MM.1S (cell line): ENCODE results near the gene RALY.

Experiments used
- DNase-seq: peaks from one replicate; pipeline ENCODE4 v3.0.0-alpha.2; 2015
- H2AFZ ChIP-seq: fragments of 300-600 bp; sonication (generic); 2 replicates; pipeline ENCODE4 v1.6.0; 2016; ENCODE audit warnings: antibody characterized with exemption, low read length
- H3F3A ChIP-seq: fragments of 300-600 bp; sonication (generic); 2 replicates; pipeline ENCODE4 v1.6.1; 2016; ENCODE audit warnings: mild to moderate bottlenecking, antibody characterized with exemption, low read length, moderate library complexity, mixed read lengths; ENCODE audit not compliant: insufficient read depth
- H3K27ac ChIP-seq: fragments of 300-600 bp; sonication (generic); 2 replicates; pipeline ENCODE4 v1.5.1; 2016; ENCODE audit warnings: mild to moderate bottlenecking, low read length
- H3K27me3 ChIP-seq: fragments of 300-600 bp; sonication (generic); replicated peaks from 2 replicates; pipeline ENCODE4 v1.6.0; 2016; ENCODE audit warnings: low read length; ENCODE audit not compliant: insufficient read depth
- H3K36me3 ChIP-seq: fragments of 300-600 bp; sonication (generic); replicated peaks from 2 replicates; pipeline ENCODE4 v1.6.1; 2016; ENCODE audit warnings: mild to moderate bottlenecking, low read length, mixed read lengths; ENCODE audit not compliant: insufficient read depth
- H3K4me1 ChIP-seq: fragments of 300-600 bp; sonication (generic); 2 replicates; pipeline ENCODE4 v1.6.1; 2016; ENCODE audit warnings: low read length, mixed read lengths
- H3K4me2 ChIP-seq: fragments of 300-600 bp; sonication (generic); 2 replicates; pipeline ENCODE4 v1.6.0; 2016; ENCODE audit warnings: low read depth, low read length
- H3K4me3 ChIP-seq: fragments of 300-600 bp; sonication (generic); 2 replicates; pipeline ENCODE4 v1.5.1; 2016; ENCODE audit warnings: low read length, mixed read lengths
- H3K79me2 ChIP-seq: fragments of 300-600 bp; sonication (generic); 2 replicates; pipeline ENCODE4 v1.6.1; 2016; ENCODE audit warnings: mixed run types, low read length, mixed read lengths
- H3K9ac ChIP-seq: fragments of 300-600 bp; sonication (generic); 2 replicates; pipeline ENCODE4 v1.6.1; 2016; ENCODE audit warnings: low read length, mixed read lengths
- H3K9me2 ChIP-seq: fragments of 300-600 bp; sonication (generic); replicated peaks from 2 replicates; pipeline ENCODE4 v1.6.1; 2016; ENCODE audit warnings: mild to moderate bottlenecking, low read length, mixed read lengths; ENCODE audit not compliant: insufficient read depth
- H3K9me3 ChIP-seq: fragments of 300-600 bp; sonication (generic); replicated peaks from 2 replicates; pipeline ENCODE4 v1.6.1; 2016; ENCODE audit warnings: mild to moderate bottlenecking, low read length, mixed read lengths; ENCODE audit not compliant: insufficient read depth
- H4K20me1 ChIP-seq: fragments of 300-600 bp; sonication (generic); 2 replicates; pipeline ENCODE4 v1.6.1; 2016; ENCODE audit warnings: mild to moderate bottlenecking, low read length, moderate library complexity, mixed read lengths; ENCODE audit not compliant: insufficient read depth
- CTCF ChIP-seq: fragments of 300-600 bp; sonication (generic); IDR thresholded peaks from 2 replicates; pipeline ENCODE4 v1.5.1; 2016; ENCODE audit warnings: antibody characterized with exemption, low read length, mixed read lengths
- EZH2 ChIP-seq: fragments of 300-600 bp; sonication (generic); optimal IDR thresholded peaks from 2 replicates; pipeline ENCODE3; 2017; ENCODE audit warnings: low read depth, mild to moderate bottlenecking, antibody characterized with exemption, low read length, mixed read lengths
- EZH2phosphoT487 ChIP-seq: fragments of 300-600 bp; sonication (generic); IDR thresholded peaks from 2 replicates; pipeline ENCODE4 v1.6.1; 2018; ENCODE audit warnings: antibody characterized with exemption, low read length

RALY gene

DNA sequence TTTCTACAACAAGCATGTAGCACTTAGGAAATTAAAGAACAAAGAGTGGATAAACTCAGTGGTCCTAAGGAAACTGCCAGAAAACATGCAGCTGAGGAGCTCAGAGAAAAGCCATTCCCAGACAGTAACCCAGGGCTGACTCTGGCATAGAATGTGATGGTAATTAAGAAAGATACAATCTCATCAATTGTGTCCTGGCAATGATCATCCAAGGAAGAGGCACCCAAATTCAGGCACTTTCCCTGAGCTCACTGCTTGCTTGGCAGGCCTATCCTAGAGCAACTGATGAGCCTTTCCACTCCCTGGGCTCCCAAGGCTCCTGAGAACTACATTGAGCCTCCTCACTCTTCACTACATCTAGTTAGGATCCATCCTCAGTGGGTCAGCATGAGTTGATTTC lies 102.1 kb downstream of the RALY start:
- Histone ChIP-seq H3K9ac (no peak overlapping the region), H3K4me3 (no peak overlapping the region), H2AFZ (no peak overlapping the region), H3K9me2 (no peaks in the 10 kb centered on the region), H4K20me1 (peaks cover 5% of the 10 kb centered on the region; the same call in 1 of the 2 replicates), H3K9me3 (no peaks in the 10 kb centered on the region), H3K4me2 (no peak overlapping the region), H3K79me2 (peaks cover 94% of the 10 kb centered on the region), H3F3A (peaks cover 53% of the 10 kb centered on the region), H3K27me3 (no peaks in the 10 kb centered on the region), H3K27ac (no peak overlapping the region), H3K36me3 (peaks cover 49% of the 10 kb centered on the region), H3K4me1 (0 out of 2 replicates have a peak, but pooled peaks cover 6% of the 10 kb centered on the region)
- TF ChIP-seq CTCF (no peak), EZH2 (no peak), EZH2phosphoT487 (no peak)
- DNase-seq = no peak

- 0 out of 2 replicates have a peak, but pooled peaks cover 6% of the 10 kb centered on the region for H3K4me1 ChIP-seq
- no peaks in the 10 kb centered on the region for H3K27me3 ChIP-seq
- no peak overlapping the region for H3K9ac ChIP-seq
- H3F3A ChIP-seq = peaks cover 52% of the 10 kb centered on the region
- no peak overlapping the region for H3K27ac ChIP-seq
- no peaks in the 10 kb centered on the region for H3K9me3 ChIP-seq
- TF ChIP-seq EZH2phosphoT487 (no peak), CTCF (no peak)
- peaks cover 49% of the 10 kb centered on the region for H3K36me3 ChIP-seq
- H3K9me2 ChIP-seq = no peaks in the 10 kb centered on the region
- H4K20me1 ChIP-seq = peaks cover 5% of the 10 kb centered on the region; the same call in 1 of the 2 replicates
- DNase-seq = no peak
- H3K4me2 ChIP-seq = no peak overlapping the region
- H3K4me3 ChIP-seq = no peak overlapping the region
- H2AFZ ChIP-seq = no peak overlapping the region
- H3K79me2 ChIP-seq = peaks cover 97% of the 10 kb centered on the region
Observed at GRCh38 chr20:34096699-34097444, 103.2 kb downstream of the RALY start.

GRCh38 chr20:34098570-34098969 lies 104.9 kb downstream of the RALY start:
- H3K4me2 ChIP-seq = no peak overlapping the region
- no peaks in the 10 kb centered on the region for H3K27me3 ChIP-seq
- H3K79me2 ChIP-seq = peaks cover 97% of the 10 kb centered on the region
- TF ChIP-seq EZH2phosphoT487 (no peak), CTCF (no peak), EZH2 (no peak)
- no peak overlapping the region for H2AFZ ChIP-seq
- no peak overlapping the region for H3K4me3 ChIP-seq
- no peak for DNase-seq
- H3K4me1 ChIP-seq = no peaks in the 10 kb centered on the region
- H3K9me3 ChIP-seq = no peaks in the 10 kb centered on the region
- H3K36me3 ChIP-seq = peaks cover 51% of the 10 kb centered on the region
- no peak overlapping the region for H3K9ac ChIP-seq
- no peaks in the 10 kb centered on the region for H3K9me2 ChIP-seq
- H3F3A ChIP-seq = peaks cover 50% of the 10 kb centered on the region
- H4K20me1 ChIP-seq = no peaks in the 10 kb centered on the region
- H3K27ac ChIP-seq = no peak overlapping the region
